Karpas-422 (cell line): ENCODE results near the gene CTLA4. TPM values are rescaled to one million over a fixed set of nuclear protein-coding genes. Genes with fewer than 3 reads are reported as not detected.

Experiments used
- total RNA-seq: library from RNA; depleted of rRNA; stranded (reverse); fragments of >200 nt; shearing (Covaris generic); gene quantifications from 2 replicates; pipeline ENCODE4 v1.2.3, GENCODE V29; 2014; ENCODE audit warnings: low replicate concordance; rRNA removed

The CTLA4 gene
- total RNA-seq, 1 experiment from 2014 or later, result not detected

Other genes starting within 250 kb of the CTLA4 start
- gene CD28, start 161.1 kb upstream of the CTLA4 start, total RNA-seq, result not detected in 2 replicates
- not detected in 2 replicates for gene ICOS, start 69.0 kb downstream of the CTLA4 start, total RNA-seq